Hepatocyte (in vitro differentiated cells): Measurements from ENCODE around the gene RNF34. TPM values are rescaled to one million over a fixed set of nuclear protein-coding genes. Genes with fewer than 3 reads are reported as not detected.
A peak's percentile ranks its signal among the peaks of the same experiment; 100 is the strongest.

Source experiments
- DNase-seq: peaks from one replicate; pipeline ENCODE4 v3.0.0-alpha.2; 2016; ENCODE audit warnings: low spot score
- H2AFZ ChIP-seq: fragments of 200-600 bp; sonication (generic); 2 replicates; pipeline ENCODE4 v1.6.0; 2016; ENCODE audit warnings: antibody characterized with exemption, mild to moderate bottlenecking
- H3K27ac ChIP-seq: fragments of 200-600 bp; sonication (generic); 2 replicates; pipeline ENCODE4 v1.5.1; 2016; ENCODE audit warnings: mild to moderate bottlenecking
- H3K27me3 ChIP-seq: fragments of 200-600 bp; sonication (generic); 2 replicates; pipeline ENCODE4 v1.6.1; 2016
- H3K36me3 ChIP-seq: fragments of 200-600 bp; sonication (generic); replicated peaks from 2 replicates; pipeline ENCODE4 v1.5.1; 2016; ENCODE audit warnings: low read depth; ENCODE audit not compliant: insufficient read depth
- H3K4me1 ChIP-seq: fragments of 200-600 bp; sonication (generic); 2 replicates; pipeline ENCODE4 v1.5.1; 2016; ENCODE audit warnings: mild to moderate bottlenecking, moderate library complexity; ENCODE audit not compliant: insufficient read depth
- H3K4me2 ChIP-seq: fragments of 200-600 bp; sonication (generic); 2 replicates; pipeline ENCODE4 v1.6.0; 2016
- H3K4me3 ChIP-seq: fragments of 200-600 bp; sonication (generic); 2 replicates; pipeline ENCODE4 v1.5.1; 2016; ENCODE audit warnings: mild to moderate bottlenecking
- H3K79me2 ChIP-seq: fragments of 200-600 bp; sonication (generic); 2 replicates; pipeline ENCODE4 v1.6.0; 2017; ENCODE audit warnings: mild to moderate bottlenecking
- H3K9me2 ChIP-seq: fragments of 200-600 bp; sonication (generic); replicated peaks from 2 replicates; pipeline ENCODE4 v1.6.0; 2017; ENCODE audit warnings: mild to moderate bottlenecking; ENCODE audit not compliant: insufficient read depth
- H3K9me3 ChIP-seq: fragments of 200-600 bp; sonication (generic); 2 replicates; pipeline ENCODE4 v1.5.1; 2016; ENCODE audit warnings: low read depth, mild to moderate bottlenecking
- H4K20me1 ChIP-seq: fragments of 200-600 bp; sonication (generic); 2 replicates; pipeline ENCODE4 v1.6.0; 2016; ENCODE audit warnings: mild to moderate bottlenecking; ENCODE audit not compliant: insufficient read depth, poor library complexity, severe bottlenecking
- CTCF ChIP-seq: fragments of 200-600 bp; sonication (generic); IDR thresholded peaks from 2 replicates; pipeline ENCODE4 v1.5.1; 2016; ENCODE audit warnings: antibody characterized with exemption, mild to moderate bottlenecking; ENCODE audit not compliant: poor library complexity
- EZH2 ChIP-seq: fragments of 200-600 bp; sonication (generic); IDR thresholded peaks from 2 replicates; pipeline ENCODE4 v1.6.1; 2016; ENCODE audit warnings: antibody characterized with exemption, mild to moderate bottlenecking, borderline replicate concordance
- EZH2phosphoT487 ChIP-seq: fragments of 200-600 bp; sonication (generic); IDR thresholded peaks from one replicate; pipeline ENCODE4 v1.6.1; 2018; ENCODE audit warnings: antibody characterized with exemption, mild to moderate bottlenecking, low read depth, moderate library complexity; ENCODE audit not compliant: unreplicated experiment, severe bottlenecking
- WGBS: methylation state at CpG from one replicate; pipeline ENCODE4 v1.1.6; 2016; ENCODE audit warnings: low lambda C conversion rate; ENCODE audit errors: missing lambda C conversion rate; 5-methylcytosine and 5-hydroxymethylcytosine counted together
- polyA plus RNA-seq: library from polyadenylated mRNA; unstranded; fragments of >200 nt; fragmentation: Nextera tagmentation; extraction: Ambion mirVana; gene quantifications from 2 replicates; pipeline ENCODE4 v1.2.1, GENCODE V29; 2016
- total RNA-seq: library from RNA; depleted of rRNA; stranded (reverse); fragments of >200 nt; gene quantifications from 2 replicates; pipeline ENCODE4 v1.2.3, GENCODE V29; 2014

RNF34 gene
- total and polyA plus RNA-seq, 2 experiments from 2014 or later = 37.0 to 42.2 TPM

DNA sequence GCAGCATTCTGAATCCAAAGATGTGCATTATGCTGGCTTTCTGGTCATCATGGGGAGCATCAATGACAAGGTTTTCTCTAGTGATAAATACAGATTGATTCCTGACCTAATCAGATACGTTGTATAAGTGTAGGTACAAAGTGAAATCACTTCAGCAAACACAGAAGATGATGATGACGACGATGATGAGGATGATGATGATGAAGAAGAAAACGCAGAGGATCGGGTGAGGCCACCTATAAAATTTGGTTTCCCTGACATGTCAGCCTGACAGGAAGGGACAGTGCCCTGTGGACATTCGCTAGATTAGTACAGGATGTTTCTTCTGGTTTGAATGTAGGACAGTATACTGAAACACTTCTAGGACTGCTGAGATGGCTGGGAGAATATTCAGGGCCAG, 20.2 kb downstream of the RNF34 start:
- Histone ChIP-seq H3K36me3 (no peaks in the 10 kb centered on the region), H3K27ac (no peak overlapping the region), H3K4me3 (no peak overlapping the region), H3K27me3 (no peaks in the 10 kb centered on the region), H3K79me2 (peaks cover 28% of the 10 kb centered on the region), H4K20me1 (no peaks in the 10 kb centered on the region), H3K9me3 (no peaks in the 10 kb centered on the region), H2AFZ (no peak overlapping the region), H3K4me2 (no peak overlapping the region), H3K9me2 (no peaks in the 10 kb centered on the region), H3K4me1 (no peaks in the 10 kb centered on the region)
- WGBS = 93% methylated on average over 6 of the region's 6 CpGs
- DNase-seq = no peak
- no peak for TF ChIP-seq EZH2
- no peak for TF ChIP-seq CTCF
- TF ChIP-seq EZH2phosphoT487 = no peak

GRCh38 chr12:121423253-121423652, 23.3 kb downstream of the RNF34 start:
- DNase-seq = no peak
- H4K20me1 ChIP-seq = no peaks in the 10 kb centered on the region
- H3K9me2 ChIP-seq = no peaks in the 10 kb centered on the region
- H3K36me3 ChIP-seq = no peaks in the 10 kb centered on the region
- H3K27me3 ChIP-seq = no peaks in the 10 kb centered on the region
- no peak overlapping the region for H3K4me2 ChIP-seq
- H3K4me1 ChIP-seq = no peaks in the 10 kb centered on the region
- WGBS = 94% methylated on average over 14 of the region's 14 CpGs
- H3K9me3 ChIP-seq = no peaks in the 10 kb centered on the region
- peaks cover 11% of the 10 kb centered on the region for H3K79me2 ChIP-seq
- no peak overlapping the region for H3K4me3 ChIP-seq
- H3K27ac ChIP-seq = no peak overlapping the region
- TF ChIP-seq EZH2phosphoT487 (no peak), EZH2 (no peak), CTCF (no peak)
- no peak overlapping the region for H2AFZ ChIP-seq

DNA sequence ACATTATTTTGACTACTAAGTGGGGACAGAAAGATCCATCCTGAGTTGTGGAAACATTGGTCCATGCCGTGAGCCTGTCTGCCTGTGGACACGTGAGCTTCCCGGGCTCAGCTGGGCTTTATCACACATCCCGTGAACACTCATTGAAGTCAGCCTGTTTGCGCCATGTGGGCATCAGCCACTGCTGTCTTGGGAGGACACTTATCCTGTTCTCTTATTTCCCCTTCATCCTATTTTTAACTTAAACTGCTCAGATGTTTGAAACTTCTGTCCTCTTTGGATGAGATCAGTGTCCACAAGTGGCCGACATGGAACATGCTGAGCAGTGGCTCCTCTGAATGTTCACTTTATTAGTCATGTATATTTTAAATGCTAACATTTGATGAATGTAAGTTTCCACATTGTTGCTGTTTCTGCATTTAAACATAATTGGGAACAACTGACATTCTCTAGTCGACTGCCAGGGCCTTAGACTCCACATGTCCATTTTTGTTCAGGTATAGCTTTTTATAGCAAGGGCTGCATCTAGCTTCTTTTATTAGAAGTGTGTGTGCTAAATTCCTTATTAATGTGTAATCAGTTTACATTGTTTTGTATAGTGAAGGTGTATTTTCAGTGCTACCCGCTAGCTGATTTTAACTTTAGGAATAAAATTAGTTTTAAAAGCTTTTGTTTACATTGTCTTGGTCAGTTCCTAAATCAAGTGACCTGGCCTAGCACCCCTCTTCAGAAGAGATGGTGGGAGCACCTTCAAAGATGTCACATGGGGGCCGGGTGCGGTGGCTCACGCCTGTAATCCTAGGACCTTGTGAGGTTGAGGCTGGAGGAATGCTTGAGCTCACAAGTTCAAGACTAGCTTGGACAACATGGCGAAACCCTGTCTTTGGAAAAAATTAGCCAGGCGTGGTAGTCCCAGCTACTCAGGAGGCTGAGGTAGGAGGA, 24.0 kb downstream of the RNF34 start:
- WGBS = 95% methylated on average over 13 of the region's 13 CpGs
- no peaks in the 10 kb centered on the region for H3K4me1 ChIP-seq
- no peak overlapping the region for H3K4me2 ChIP-seq
- peak overlapping the region; percentile 19 for H3K27ac ChIP-seq
- TF ChIP-seq EZH2phosphoT487 (no peak), CTCF (no peak)
- no peaks in the 10 kb centered on the region for H3K27me3 ChIP-seq
- H2AFZ ChIP-seq = no peak overlapping the region
- H3K9me2 ChIP-seq = no peaks in the 10 kb centered on the region
- no peaks in the 10 kb centered on the region for H3K36me3 ChIP-seq
- H3K79me2 ChIP-seq = peaks cover 8% of the 10 kb centered on the region
- no peak for DNase-seq
- H3K9me3 ChIP-seq = no peaks in the 10 kb centered on the region
- H3K4me3 ChIP-seq = no peak overlapping the region
- no peaks in the 10 kb centered on the region for H4K20me1 ChIP-seq
